ENCODE data around the gene COA8.
A peak's percentile ranks its signal among the peaks of the same experiment; 100 is the strongest.

Gene COA8

GRCh38 chr14:103549361-103550311 is 13.1 kb upstream of the COA8 start:
- no peak for DNase-seq

GRCh38 chr14:103550451-103551337 is 12.1 kb upstream of the COA8 start:
- DNase-seq, result no peak

GRCh38 chr14:103551338-103551762 is 11.4 kb upstream of the COA8 start:
- DNase-seq, result no peak

GRCh38 chr14:103552011-103552845 is 10.5 kb upstream of the COA8 start:
- DNase-seq, result no peak

GRCh38 chr14:103552846-103553210 is 9.9 kb upstream of the COA8 start:
- no peak for DNase-seq

- DNase-seq, result no peak
Observed at GRCh38 chr14:103555559-103556337, 7.0 kb upstream of the COA8 start.

GRCh38 chr14:103556946-103557758 is 5.6 kb upstream of the COA8 start:
- DNase-seq, result no peak

- DNase-seq, result no peak
Observed at GRCh38 chr14:103558071-103558882, 4.5 kb upstream of the COA8 start.

- DNase-seq, result no peak
Observed at GRCh38 chr14:103559766-103560165, 3.0 kb upstream of the COA8 start.

GRCh38 chr14:103560691-103561090 is 2.1 kb upstream of the COA8 start:
- DNase-seq, result no peak

- DNase-seq, result peak; percentile 33
Observed at GRCh38 chr14:103561381-103562178, 1.2 kb upstream of the COA8 start.

- no peak for DNase-seq
Observed at GRCh38 chr14:103562179-103562428, 656 bp upstream of the COA8 start.

GRCh38 chr14:103563226-103563620 is 463 bp downstream of the COA8 start:
- no peak for DNase-seq

GRCh38 chr14:103563844-103564505 is 1.2 kb downstream of the COA8 start:
- DNase-seq, result no peak

GRCh38 chr14:103568952-103569351 is 6.2 kb downstream of the COA8 start:
- peak; percentile 97 for DNase-seq

- no peak for DNase-seq
Observed at GRCh38 chr14:103569408-103569807, 6.6 kb downstream of the COA8 start.

- no peak for DNase-seq
Observed at GRCh38 chr14:103574104-103574503, 11.3 kb downstream of the COA8 start.

GRCh38 chr14:103574707-103575285 is 12.0 kb downstream of the COA8 start:
- DNase-seq, result no peak

Data from NCI-H2227 treated with DMSO at 0.1 percent for 48 hours (cell line).